HL-60 (cell line): ENCODE results near the gene PLA2G4B.

Source experiments
- CTCF ChIP-seq: IDR thresholded peaks from one replicate; pipeline ENCODE4 v1.5.1; 2011; ENCODE audit warnings: low read length, control low read depth, inconsistent platforms; ENCODE audit not compliant: insufficient read depth
- POLR2AphosphoS5 ChIP-seq: IDR thresholded peaks from 2 replicates; pipeline ENCODE4 v1.6.1; 2012; ENCODE audit warnings: low read depth

- TF ChIP-seq CTCF (no peak), POLR2AphosphoS5 (no peak)
Measured at GRCh38 chr15:41895957-41896356, 57.3 kb downstream of the PLA2G4B start.
